CD4-positive, CD25-positive, alpha-beta regulatory T cell (primary cell): Measurements from ENCODE around the gene PHKA2. TPM values are rescaled to one million over a fixed set of nuclear protein-coding genes. Genes with fewer than 3 reads are reported as not detected.
A peak's percentile ranks its signal among the peaks of the same experiment; 100 is the strongest.

Experiments used
- ATAC-seq, 2 donors: fragments of 150-1000 bp; cut with Tn5 transposase; one replicate each; pipeline ENCODE4 v1.10.0; 2021; ENCODE audit warnings: low read depth in 2 of 2, moderate number of reproducible peaks in 2 of 2, moderate library complexity in 1 of 2
- DNase-seq, 3 donors: peaks; one replicate each; pipeline versions ENCODE4 v3.0.0 to v3.0.0-alpha.2; 2012 to 2022; ENCODE audit warnings: mixed read lengths in 1 of 3
- H3K27ac ChIP-seq: one replicate; pipeline ENCODE4 v1.7.0; 2013; ENCODE audit warnings: mild to moderate bottlenecking, low read length; ENCODE audit not compliant: insufficient read depth, poor library complexity, severe bottlenecking
- H3K27me3 ChIP-seq: one replicate; pipeline ENCODE4 v1.7.0; 2013; ENCODE audit warnings: low read length; ENCODE audit not compliant: control insufficient read depth, insufficient read depth
- H3K36me3 ChIP-seq: one replicate; pipeline ENCODE4 v1.7.0; 2013; ENCODE audit warnings: mild to moderate bottlenecking, low read length, moderate library complexity; ENCODE audit not compliant: control insufficient read depth, insufficient read depth
- H3K4me1 ChIP-seq: 2 replicates; pipeline ENCODE4 v1.7.0; 2013; ENCODE audit warnings: mild to moderate bottlenecking, low read length; ENCODE audit not compliant: insufficient read depth, control insufficient read depth, poor library complexity, severe bottlenecking
- H3K4me3 ChIP-seq: one replicate; pipeline ENCODE4 v1.7.0; 2013; ENCODE audit warnings: low read depth, mild to moderate bottlenecking, low read length, moderate library complexity
- H3K9me3 ChIP-seq, 2 experiments: 1 replicate in 1 of 2; 2 replicates in 1 of 2; pipeline ENCODE4 v1.7.0; 2013; ENCODE audit warnings: low read length in 2 of 2, mild to moderate bottlenecking in 1 of 2, moderate library complexity in 1 of 2; ENCODE audit not compliant: control insufficient read depth in 2 of 2
- H3K27ac Mint-ChIP-seq, 3 donors: one replicate each; pipeline ENCODE4 v1.8.0; 2020 to 2022; ENCODE audit warnings: mild to moderate bottlenecking in 3 of 3, mixed read lengths in 3 of 3, moderate library complexity in 2 of 3
- H3K27me3 Mint-ChIP-seq: one replicate; pipeline ENCODE4 v1.8.0; 2022; ENCODE audit warnings: mild to moderate bottlenecking, mixed read lengths
- H3K36me3 Mint-ChIP-seq: one replicate; pipeline ENCODE4 v1.8.0; 2020; ENCODE audit warnings: mixed read lengths
- H3K4me1 Mint-ChIP-seq, 4 donors: one replicate each; pipeline ENCODE4 v1.8.0; 2020 to 2022; ENCODE audit warnings: mixed read lengths in 4 of 4, mild to moderate bottlenecking in 1 of 4
- H3K4me3 Mint-ChIP-seq, 4 donors: one replicate each; pipeline ENCODE4 v1.8.0; 2020 to 2022; ENCODE audit warnings: mild to moderate bottlenecking in 4 of 4, mixed read lengths in 4 of 4, moderate library complexity in 3 of 4
- H3K9me3 Mint-ChIP-seq, 7 donors: one replicate each; pipeline ENCODE4 v1.8.0; 2020 to 2022; ENCODE audit warnings: mixed read lengths in 7 of 7, mild to moderate bottlenecking in 3 of 7, moderate library complexity in 2 of 7
- polyA plus RNA-seq, 4 donors: library from polyadenylated mRNA; unstranded; fragments of 300-500 nt; fragmentation: Illumina TruSeq; gene quantifications; one replicate each; pipeline ENCODE4 v1.2.3, GENCODE V29; 2021
- total RNA-seq: library from RNA; stranded (reverse); gene quantifications from one replicate; pipeline ENCODE4 v1.2.3, GENCODE V29; 2022

Gene PHKA2
- total and polyA plus RNA-seq, 5 donors from 2014 or later: 5.2 to 33.8 (median 6.4) TPM

- no peaks in the 10 kb centered on the region for H3K9me3 ChIP-seq
- no peaks in the 10 kb centered on the region for H3K36me3 ChIP-seq
- DNase-seq (no peak), ATAC-seq (no peak)
- no peaks in the 10 kb centered on the region for H3K4me1 ChIP-seq
- H3K27me3 Mint-ChIP-seq: peaks cover 4% of the 10 kb centered on the region
- H3K4me1 Mint-ChIP-seq: no peaks in the 10 kb centered on the region
- H3K27ac Mint-ChIP-seq: no peak overlapping the region
- no peaks in the 10 kb centered on the region for H3K36me3 Mint-ChIP-seq
- no peak overlapping the region for H3K27ac ChIP-seq
- peaks cover 0 to 2% (median 0%) of the 10 kb centered on the region in 7 donors for H3K9me3 Mint-ChIP-seq
- no peak overlapping the region for H3K4me3 Mint-ChIP-seq
- no peak overlapping the region for H3K4me3 ChIP-seq
- H3K27me3 ChIP-seq: no peaks in the 10 kb centered on the region
Observed at GRCh38 chrX:18872621-18873020, 111.3 kb downstream of the PHKA2 start.

DNA sequence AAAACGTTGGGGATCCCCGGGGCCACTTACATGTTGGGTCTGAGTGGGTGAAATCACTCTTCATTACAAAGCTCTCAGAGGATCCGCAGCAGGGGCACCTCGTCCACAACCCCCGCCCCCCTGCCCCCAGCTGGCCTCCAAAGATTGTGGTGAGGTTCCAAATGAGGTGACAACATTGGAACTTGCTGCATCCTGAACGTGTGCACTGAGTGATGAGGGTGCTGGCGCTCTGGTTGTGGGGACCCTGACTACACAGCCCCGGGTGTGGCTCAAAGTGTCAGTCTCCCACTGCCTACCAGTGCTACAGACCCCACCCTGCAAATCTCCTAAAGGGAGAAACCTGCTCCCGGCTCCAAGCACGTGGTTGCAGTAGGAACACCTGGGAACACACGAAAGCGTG lies 111.9 kb downstream of the PHKA2 start:
- Histone ChIP-seq H3K27me3 (no peaks in the 10 kb centered on the region), H3K27ac (no peak overlapping the region), H3K9me3 (no peaks in the 10 kb centered on the region), H3K4me1 (no peaks in the 10 kb centered on the region), H3K4me3 (no peak overlapping the region), H3K36me3 (no peaks in the 10 kb centered on the region)
- no peak overlapping the region for H3K27ac Mint-ChIP-seq
- no peak for ATAC-seq
- no peak overlapping the region for H3K4me3 Mint-ChIP-seq
- H3K27me3 Mint-ChIP-seq: peaks cover 4% of the 10 kb centered on the region
- H3K9me3 Mint-ChIP-seq: peaks cover 0 to 2% (median 0%) of the 10 kb centered on the region in 7 donors
- no peak for DNase-seq
- H3K4me1 Mint-ChIP-seq: no peaks in the 10 kb centered on the region
- no peaks in the 10 kb centered on the region for H3K36me3 Mint-ChIP-seq

GRCh38 chrX:18871161-18871890 lies 112.6 kb downstream of the PHKA2 start:
- H3K27ac ChIP-seq: no peak overlapping the region
- Mint-ChIP-seq H3K4me1 (no peaks in the 10 kb centered on the region), H3K36me3 (no peaks in the 10 kb centered on the region), H3K27ac (no peak overlapping the region), H3K9me3 (peaks cover 0 to 2% (median 0%) of the 10 kb centered on the region in 7 donors), H3K4me3 (no peak overlapping the region), H3K27me3 (no peaks in the 10 kb centered on the region)
- H3K4me1 ChIP-seq: no peaks in the 10 kb centered on the region
- no peak overlapping the region for H3K4me3 ChIP-seq
- H3K9me3 ChIP-seq: no peaks in the 10 kb centered on the region
- no peak for DNase-seq
- no peaks in the 10 kb centered on the region for H3K27me3 ChIP-seq
- no peaks in the 10 kb centered on the region for H3K36me3 ChIP-seq
- no peak for ATAC-seq

- H3K27me3 ChIP-seq: no peaks in the 10 kb centered on the region
- Mint-ChIP-seq H3K27ac (no peak overlapping the region), H3K4me1 (no peaks in the 10 kb centered on the region), H3K36me3 (no peaks in the 10 kb centered on the region), H3K9me3 (no peaks in the 10 kb centered on the region), H3K4me3 (no peak overlapping the region), H3K27me3 (no peaks in the 10 kb centered on the region)
- ATAC-seq (no peak), DNase-seq (no peak)
- no peak overlapping the region for H3K4me3 ChIP-seq
- H3K36me3 ChIP-seq: no peaks in the 10 kb centered on the region
- no peaks in the 10 kb centered on the region for H3K4me1 ChIP-seq
- H3K27ac ChIP-seq: no peak overlapping the region
- no peaks in the 10 kb centered on the region for H3K9me3 ChIP-seq
Observed at GRCh38 chrX:18864390-18864920, 119.5 kb downstream of the PHKA2 start.

DNA sequence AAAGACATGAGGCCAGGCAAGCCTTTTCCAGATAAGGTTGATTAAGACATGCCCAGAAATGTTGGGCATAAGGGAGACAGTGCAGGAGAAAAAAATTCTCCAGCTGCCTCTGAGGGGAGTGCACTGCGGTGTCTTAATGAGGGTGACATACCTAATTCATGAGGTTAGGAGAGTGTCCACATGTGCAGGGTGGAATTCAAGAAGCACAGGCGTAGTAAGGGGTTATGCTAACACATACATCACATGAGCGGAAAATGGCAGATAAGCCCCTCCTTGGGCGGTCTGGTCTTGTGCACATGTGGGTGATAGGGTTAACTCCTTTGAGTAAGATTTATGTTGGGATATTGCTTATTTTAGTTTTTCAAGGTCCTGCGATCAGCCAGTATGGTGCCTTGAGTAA lies 122.4 kb downstream of the PHKA2 start:
- no peaks in the 10 kb centered on the region for H3K9me3 Mint-ChIP-seq
- H3K36me3 Mint-ChIP-seq: no peaks in the 10 kb centered on the region

GRCh38 chrX:18856645-18856997 lies 127.3 kb downstream of the PHKA2 start:
- no peaks in the 10 kb centered on the region for H3K36me3 Mint-ChIP-seq
- DNase-seq (no peak), ATAC-seq (no peak)
- peaks cover 4% of the 10 kb centered on the region for H3K4me1 ChIP-seq
- peaks cover 4 to 22% (median 7%) of the 10 kb centered on the region in 4 donors for H3K4me1 Mint-ChIP-seq
- H3K36me3 ChIP-seq: no peaks in the 10 kb centered on the region
- no peak overlapping the region for H3K4me3 ChIP-seq
- no peaks in the 10 kb centered on the region for H3K27me3 ChIP-seq
- peaks cover 0 to 2% (median 0%) of the 10 kb centered on the region in 7 donors for H3K9me3 Mint-ChIP-seq
- no peak overlapping the region for H3K27ac ChIP-seq
- H3K4me3 Mint-ChIP-seq: peak overlapping the region in 1 of 4 donors; percentile 11
- H3K9me3 ChIP-seq: no peaks in the 10 kb centered on the region
- no peak overlapping the region for H3K27ac Mint-ChIP-seq
- H3K27me3 Mint-ChIP-seq: no peaks in the 10 kb centered on the region

More for the DNA sequence above, 122.4 kb downstream of the PHKA2 start:
- no peaks in the 10 kb centered on the region for H3K27me3 Mint-ChIP-seq
- peaks cover 1% of the 10 kb centered on the region for H3K4me1 ChIP-seq
- H3K9me3 ChIP-seq: no peaks in the 10 kb centered on the region
- H3K4me3 Mint-ChIP-seq: no peak overlapping the region
- no peak overlapping the region for H3K27ac ChIP-seq
- H3K4me3 ChIP-seq: no peak overlapping the region
- no peak overlapping the region for H3K27ac Mint-ChIP-seq
- DNase-seq (no peak), ATAC-seq (no peak)
- peaks cover 0 to 6% (median 0%) of the 10 kb centered on the region in 4 donors for H3K4me1 Mint-ChIP-seq
- no peaks in the 10 kb centered on the region for H3K36me3 ChIP-seq
- H3K27me3 ChIP-seq: no peaks in the 10 kb centered on the region

DNA sequence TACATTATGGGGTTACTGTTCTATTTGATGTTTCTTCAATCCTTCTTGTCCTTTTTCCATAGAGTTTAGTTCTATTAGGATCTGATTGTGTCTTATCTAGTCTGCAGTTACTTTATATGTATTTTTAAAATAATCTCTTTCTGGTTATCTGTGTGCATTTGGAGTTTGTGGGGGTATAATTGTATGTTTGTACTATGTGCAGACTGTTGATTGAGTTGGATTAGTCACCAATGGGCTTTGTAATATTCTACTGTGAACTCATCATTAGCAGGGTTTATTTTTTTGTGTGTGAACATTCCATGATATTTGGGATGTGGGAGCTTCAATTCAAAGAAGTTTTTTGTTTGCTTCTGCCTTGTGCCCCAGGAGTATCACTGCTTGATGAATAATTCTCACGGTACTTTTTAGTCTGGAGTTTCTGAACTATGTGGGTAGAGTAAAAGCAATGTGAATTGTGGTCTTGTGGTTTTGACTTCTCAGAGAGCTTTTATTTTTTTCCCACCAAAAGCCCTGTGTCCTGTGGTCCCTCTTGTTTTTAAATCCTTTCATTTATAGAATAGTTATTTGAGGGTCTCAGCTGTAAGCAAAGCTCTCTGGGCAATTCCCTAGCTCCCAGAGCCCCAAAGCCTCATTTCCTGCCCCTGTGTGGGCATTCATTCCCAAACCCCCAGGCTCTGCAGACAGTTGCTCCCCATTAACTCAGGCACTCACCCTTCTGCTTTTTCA lies 127.8 kb downstream of the PHKA2 start:
- Histone ChIP-seq H3K27me3 (no peaks in the 10 kb centered on the region), H3K9me3 (no peaks in the 10 kb centered on the region), H3K36me3 (no peaks in the 10 kb centered on the region), H3K4me1 (peaks cover 4% of the 10 kb centered on the region), H3K27ac (no peak overlapping the region), H3K4me3 (no peak overlapping the region)
- Mint-ChIP-seq H3K4me3 (peak overlapping the region in 1 of 4 donors; percentile 11), H3K27me3 (no peaks in the 10 kb centered on the region), H3K9me3 (peaks cover 0 to 2% (median 0%) of the 10 kb centered on the region in 7 donors), H3K4me1 (peaks cover 4 to 22% (median 7%) of the 10 kb centered on the region in 4 donors), H3K36me3 (no peaks in the 10 kb centered on the region), H3K27ac (no peak overlapping the region)
- ATAC-seq (no peak), DNase-seq (no peak)
